Right hindlimb (tissue), 1 donor: ENCODE results near the gene ANKFY1.
"Not testable (repeated sequence)": the region's sequence is repeated elsewhere in the genome, so short reads cannot be mapped to it uniquely, and the experiment has no call there.

Source experiments
- DNase-seq: peaks from one replicate; pipeline ENCODE4 v3.0.0-alpha.2; 2018

The ANKFY1 gene

GRCh38 chr17:4215882-4216570, 47.8 kb downstream of the ANKFY1 start:
- no peak for DNase-seq

GRCh38 chr17:4214157-4214556, 49.6 kb downstream of the ANKFY1 start:
- no peak for DNase-seq

GRCh38 chr17:4209611-4210010, 54.2 kb downstream of the ANKFY1 start:
- DNase-seq = no peak

- no peak for DNase-seq
Measured at GRCh38 chr17:4208238-4208637, 55.5 kb downstream of the ANKFY1 start.

GRCh38 chr17:4206962-4207361, 56.8 kb downstream of the ANKFY1 start:
- DNase-seq = no peak

GRCh38 chr17:4205917-4206316, 57.9 kb downstream of the ANKFY1 start:
- no peak for DNase-seq

GRCh38 chr17:4204710-4205173, 59.0 kb downstream of the ANKFY1 start:
- DNase-seq = peak; percentile 83

- no peak for DNase-seq
Measured at GRCh38 chr17:4204190-4204589, 59.6 kb downstream of the ANKFY1 start.

- no peak for DNase-seq
Measured at GRCh38 chr17:4201226-4201625, 62.6 kb downstream of the ANKFY1 start.

- no peak for DNase-seq
Measured at GRCh38 chr17:4199818-4200402, 63.9 kb downstream of the ANKFY1 start.

- DNase-seq = no peak
Measured at GRCh38 chr17:4198995-4199394, 64.8 kb downstream of the ANKFY1 start.

GRCh38 chr17:4195306-4195705, 68.5 kb downstream of the ANKFY1 start:
- DNase-seq = no peak

GRCh38 chr17:4194796-4195195, 69.0 kb downstream of the ANKFY1 start:
- DNase-seq = no peak

GRCh38 chr17:4190791-4191190, 73.0 kb downstream of the ANKFY1 start:
- not testable (repeated sequence) for DNase-seq

GRCh38 chr17:4189280-4189679, 74.5 kb downstream of the ANKFY1 start:
- DNase-seq = no peak

GRCh38 chr17:4188076-4188475, 75.7 kb downstream of the ANKFY1 start:
- DNase-seq = no peak

- no peak for DNase-seq
Measured at GRCh38 chr17:4187076-4187475, 76.7 kb downstream of the ANKFY1 start.

GRCh38 chr17:4186357-4186881, 77.4 kb downstream of the ANKFY1 start:
- no peak for DNase-seq

GRCh38 chr17:4185656-4186055, 78.1 kb downstream of the ANKFY1 start:
- no peak for DNase-seq

- no peak for DNase-seq
Measured at GRCh38 chr17:4184811-4185210, 79.0 kb downstream of the ANKFY1 start.

GRCh38 chr17:4182043-4182442, 81.7 kb downstream of the ANKFY1 start:
- no peak for DNase-seq

GRCh38 chr17:4180791-4181190, 83.0 kb downstream of the ANKFY1 start:
- no peak for DNase-seq

GRCh38 chr17:4179071-4179470, 84.7 kb downstream of the ANKFY1 start:
- DNase-seq = no peak

GRCh38 chr17:4178651-4179050, 85.1 kb downstream of the ANKFY1 start:
- DNase-seq = no peak

GRCh38 chr17:4177806-4178205, 86.0 kb downstream of the ANKFY1 start:
- DNase-seq = no peak
